NCI-H187 (cell line): ENCODE measurements around the gene IL12RB1.
"Not testable (repeated sequence)": the region's sequence is repeated elsewhere in the genome, so short reads cannot be mapped to it uniquely, and the experiment has no call there.

Experiments used
- DNase-seq, 2 experiments: peaks; one replicate each; lab custom pipeline; 2025; lab: John Stamatoyannopoulos, UW

Gene IL12RB1

GRCh38 chr19:18046059-18046718, 40.5 kb downstream of the IL12RB1 start:
- no peak for DNase-seq

- DNase-seq, result no peak
These were observed 41.3 kb downstream of the IL12RB1 start for GRCh38 chr19:18045307-18046050.

GRCh38 chr19:18044825-18045304, 41.9 kb downstream of the IL12RB1 start:
- DNase-seq, result no peak

GRCh38 chr19:18043676-18044075, 43.1 kb downstream of the IL12RB1 start:
- no peak for DNase-seq

- no peak for DNase-seq
These were observed 45.7 kb downstream of the IL12RB1 start for GRCh38 chr19:18041054-18041453.

GRCh38 chr19:18032102-18032501, 54.6 kb downstream of the IL12RB1 start:
- DNase-seq, result not testable (repeated sequence)

GRCh38 chr19:18031401-18031800, 55.3 kb downstream of the IL12RB1 start:
- not testable (repeated sequence) for DNase-seq

- DNase-seq, result no peak
These were observed 57.0 kb downstream of the IL12RB1 start for GRCh38 chr19:18029617-18030338.

GRCh38 chr19:18027151-18027550, 59.6 kb downstream of the IL12RB1 start:
- no peak for DNase-seq

GRCh38 chr19:18023622-18024251, 63.0 kb downstream of the IL12RB1 start:
- DNase-seq, result no peak

- DNase-seq, result no peak
These were observed 65.5 kb downstream of the IL12RB1 start for GRCh38 chr19:18021121-18021755.

GRCh38 chr19:18020212-18021085, 66.3 kb downstream of the IL12RB1 start:
- DNase-seq, result no peak

GRCh38 chr19:18017275-18018083, 69.3 kb downstream of the IL12RB1 start:
- DNase-seq, result no peak

GRCh38 chr19:18016209-18016910, 70.4 kb downstream of the IL12RB1 start:
- no peak for DNase-seq

- no peak for DNase-seq
These were observed 72.5 kb downstream of the IL12RB1 start for GRCh38 chr19:18014197-18014596.

GRCh38 chr19:18013210-18014111, 73.3 kb downstream of the IL12RB1 start:
- DNase-seq, result no peak

- no peak for DNase-seq
These were observed 76.6 kb downstream of the IL12RB1 start for GRCh38 chr19:18010149-18010548.

- DNase-seq, result no peak
These were observed 77.2 kb downstream of the IL12RB1 start for GRCh38 chr19:18009412-18010066.
